ENCODE results near the gene FUS. TPM values are rescaled to one million over a fixed set of nuclear protein-coding genes. Genes with fewer than 3 reads are reported as not detected.

Gene FUS
- total RNA-seq, 5 donors from 2014 or later (not counting 1 experiment from before 2014, with no cell fraction given): 410 to 963 (median 434) TPM

DNA sequence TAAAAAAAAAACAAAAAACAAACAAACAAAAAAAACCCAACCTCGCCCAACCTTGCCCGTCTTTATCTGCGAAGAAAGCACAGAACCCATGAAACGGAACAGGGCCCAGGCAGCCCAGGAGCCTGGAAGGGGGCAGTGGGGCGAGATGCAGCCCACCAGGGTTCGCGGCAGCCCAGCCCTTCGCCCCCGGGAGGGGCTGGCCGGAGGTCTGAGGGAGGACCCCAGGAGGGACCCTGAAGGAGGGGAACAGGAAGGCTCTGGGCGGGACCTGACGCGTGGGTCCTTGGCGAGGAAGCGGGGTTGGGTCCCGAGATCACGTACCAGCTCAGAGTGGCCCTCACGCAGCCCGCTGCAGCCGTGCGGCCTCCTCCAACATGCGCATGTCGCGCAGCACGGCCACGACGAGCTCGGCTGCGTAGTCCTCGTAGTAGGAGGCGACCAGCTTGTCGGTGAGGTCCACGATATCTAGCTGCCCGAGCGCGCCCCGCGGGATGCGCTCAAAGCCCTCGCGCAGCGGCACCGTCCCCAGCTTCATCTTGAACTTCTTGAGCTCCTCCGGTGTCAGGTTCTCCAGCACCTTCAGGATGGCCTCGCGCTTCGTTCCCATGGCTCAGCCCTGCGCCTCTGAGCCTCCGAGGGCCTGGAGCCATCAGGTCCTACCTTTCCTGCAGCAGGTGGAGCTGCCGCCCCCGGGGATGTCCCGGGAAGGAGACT is 36.6 kb downstream of the FUS start, which contains the start of gene PYDC1:
Gene PYDC1, minus strand, starts transcription at position 714 of the 714 bp plus-strand sequence. Its CDS starts 107 bp downstream, at position 607.
- Mint-ChIP-seq H3K27me3 (peaks cover 36 to 61% of the 10 kb centered on the region in 2 donors), H3K36me3 (no peaks in the 10 kb centered on the region), H3K9me3 (no peaks in the 10 kb centered on the region), H3K27ac (no peak within 1 kb of the TSS), H3K4me3 (peak within 1 kb of the TSS; percentile 70 to 74 (median 70)), H3K4me1 (peaks cover 16 to 23% (median 17%) of the 10 kb centered on the region in 3 donors)
- ATAC-seq (replicated peaks in 1 of 4): peak; percentile 25 to 43 (median 35)
- Histone ChIP-seq H3K9me3 (no peaks in the 10 kb centered on the region), H3K4me1 (ENCODE audit: control insufficient read depth in 1 of 2, extremely low read depth in 1 of 2, insufficient read depth in 2 of 2, low read length in 2 of 2) (peaks cover 0 to 26% of the 10 kb centered on the region in 2 experiments), H3K27ac (ENCODE audit: low read length) (no peak within 1 kb of the TSS), H3K27me3 (replicated peaks in 1 of 2; ENCODE audit: control insufficient read depth in 2 of 2, extremely low read depth in 1 of 2, insufficient read depth in 2 of 2, low read length in 1 of 2) (peaks cover 0 to 72% of the 10 kb centered on the region in 2 experiments), H3K4me3 (ENCODE audit: control insufficient read depth in 1 of 2, extremely low read depth in 1 of 2, low read length in 1 of 2) (peak within 1 kb of the TSS; percentile 23 to 53), H3K36me3 (ENCODE audit: control insufficient read depth in 2 of 2, extremely low read depth in 1 of 2, insufficient read depth in 1 of 2, low read length in 1 of 2) (no peaks in the 10 kb centered on the region)
- POLR2A ChIA-PET: interaction anchor here in 1 of 2 donors (0.9 kb wide), 1 partner anchor 35 kb away, joined by 3 read pairs; no protein-coding TSS in a partner anchor
- CTCF ChIA-PET: interaction anchor here in 1 of 2 donors (1.0 to 1.1 kb wide), 2 partner anchors 8 to 16 kb away, joined by 3 read pairs; no protein-coding TSS in a partner anchor
- WGBS (ENCODE audit: insufficient coverage): 8% methylated on average over 51 of the region's 52 CpGs
- DNase-seq: peak in 1 of 35 experiments; percentile 11

DNA sequence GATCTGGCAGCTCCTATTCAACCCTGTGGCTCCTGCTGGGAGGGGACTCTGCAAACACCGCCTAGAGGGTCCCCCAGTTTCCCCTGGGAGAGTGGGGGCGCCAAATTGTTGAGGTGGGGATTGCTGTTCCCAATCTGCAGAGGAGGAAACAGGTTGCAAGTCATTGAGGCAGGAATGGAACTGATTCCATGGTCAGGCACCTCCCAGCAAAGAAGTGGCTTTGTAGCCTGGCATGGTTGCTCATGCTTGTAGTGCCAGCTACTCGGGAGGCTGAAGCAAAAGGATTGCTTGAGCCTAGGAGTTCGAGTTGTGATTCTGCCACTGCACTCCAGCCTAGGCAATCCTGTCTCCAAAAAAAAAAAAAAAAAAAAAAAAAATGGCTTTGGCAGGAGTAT is 37.2 kb downstream of the FUS start:
- H3K4me3 ChIP-seq (ENCODE audit: control insufficient read depth in 1 of 2, extremely low read depth in 1 of 2, low read length in 1 of 2): peak overlapping the region; percentile 23 to 39
- no peak overlapping the region for H3K27ac ChIP-seq (ENCODE audit: low read length)
- peak overlapping the region; percentile 65 to 74 (median 70) for H3K4me3 Mint-ChIP-seq
- H3K36me3 ChIP-seq (ENCODE audit: control insufficient read depth in 2 of 2, extremely low read depth in 1 of 2, insufficient read depth in 1 of 2, low read length in 1 of 2): no peaks in the 10 kb centered on the region
- POLR2A ChIA-PET: no interaction called here
- no peaks in the 10 kb centered on the region for H3K9me3 ChIP-seq
- H3K27me3 Mint-ChIP-seq: peaks cover 39 to 61% of the 10 kb centered on the region in 2 donors
- H3K4me1 ChIP-seq (ENCODE audit: control insufficient read depth in 1 of 2, extremely low read depth in 1 of 2, insufficient read depth in 2 of 2, low read length in 2 of 2): peaks cover 0 to 26% of the 10 kb centered on the region in 2 experiments
- H3K27me3 ChIP-seq (replicated peaks in 1 of 2; ENCODE audit: control insufficient read depth in 2 of 2, extremely low read depth in 1 of 2, insufficient read depth in 2 of 2, low read length in 1 of 2): peaks cover 0 to 75% of the 10 kb centered on the region in 2 experiments
- ATAC-seq (replicated peaks in 1 of 4) (no peak), DNase-seq (no peak)
- 41% methylated on average over 3 of the region's 4 CpGs for WGBS (ENCODE audit: insufficient coverage)
- no peak overlapping the region for H3K27ac Mint-ChIP-seq
- CTCF ChIA-PET: interaction anchor here (0.6 to 1.0 kb wide), 3 partner anchors 9 to 1212 kb away, joined by 3 to 6 read pairs (median 4); no protein-coding TSS in a partner anchor
- peaks cover 16 to 19% (median 17%) of the 10 kb centered on the region in 3 donors for H3K4me1 Mint-ChIP-seq
- H3K36me3 Mint-ChIP-seq: no peaks in the 10 kb centered on the region
- H3K9me3 Mint-ChIP-seq: no peaks in the 10 kb centered on the region

DNA sequence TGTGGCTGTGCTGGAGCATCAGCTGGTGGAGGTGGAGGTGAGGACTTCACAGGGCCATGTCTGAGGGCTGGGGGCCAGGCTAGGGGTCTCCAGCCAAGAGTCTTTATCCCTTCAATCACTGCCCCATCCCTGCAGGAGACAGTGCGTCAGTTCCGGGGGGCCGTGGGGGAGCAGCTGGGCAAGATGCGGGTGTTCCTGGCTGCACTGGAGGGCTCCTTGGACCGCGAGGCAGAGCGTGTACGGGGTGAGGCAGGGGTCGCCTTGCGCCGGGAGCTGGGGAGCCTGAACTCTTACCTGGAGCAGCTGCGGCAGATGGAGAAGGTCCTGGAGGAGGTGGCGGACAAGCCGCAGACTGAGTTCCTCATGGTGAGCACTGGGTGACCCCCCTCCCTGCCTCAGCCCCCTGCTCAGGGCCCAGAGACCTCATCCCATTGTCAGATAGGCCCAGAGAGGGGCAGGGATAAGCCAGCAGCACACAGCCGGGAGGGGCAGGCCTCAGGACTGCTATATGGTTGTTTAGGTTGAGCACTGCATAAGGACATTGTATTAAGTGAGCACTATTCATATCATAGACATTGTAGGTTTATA is 39.3 kb downstream of the FUS start:
- 89% methylated on average over 8 of the region's 15 CpGs for WGBS (ENCODE audit: insufficient coverage)
- POLR2A ChIA-PET: interaction anchor here in 1 of 2 donors (0.7 kb wide), 1 partner anchor 19 kb away, joined by 6 read pairs; no protein-coding TSS in a partner anchor
- H3K27me3 Mint-ChIP-seq: peaks cover 36 to 50% of the 10 kb centered on the region in 2 donors

DNA sequence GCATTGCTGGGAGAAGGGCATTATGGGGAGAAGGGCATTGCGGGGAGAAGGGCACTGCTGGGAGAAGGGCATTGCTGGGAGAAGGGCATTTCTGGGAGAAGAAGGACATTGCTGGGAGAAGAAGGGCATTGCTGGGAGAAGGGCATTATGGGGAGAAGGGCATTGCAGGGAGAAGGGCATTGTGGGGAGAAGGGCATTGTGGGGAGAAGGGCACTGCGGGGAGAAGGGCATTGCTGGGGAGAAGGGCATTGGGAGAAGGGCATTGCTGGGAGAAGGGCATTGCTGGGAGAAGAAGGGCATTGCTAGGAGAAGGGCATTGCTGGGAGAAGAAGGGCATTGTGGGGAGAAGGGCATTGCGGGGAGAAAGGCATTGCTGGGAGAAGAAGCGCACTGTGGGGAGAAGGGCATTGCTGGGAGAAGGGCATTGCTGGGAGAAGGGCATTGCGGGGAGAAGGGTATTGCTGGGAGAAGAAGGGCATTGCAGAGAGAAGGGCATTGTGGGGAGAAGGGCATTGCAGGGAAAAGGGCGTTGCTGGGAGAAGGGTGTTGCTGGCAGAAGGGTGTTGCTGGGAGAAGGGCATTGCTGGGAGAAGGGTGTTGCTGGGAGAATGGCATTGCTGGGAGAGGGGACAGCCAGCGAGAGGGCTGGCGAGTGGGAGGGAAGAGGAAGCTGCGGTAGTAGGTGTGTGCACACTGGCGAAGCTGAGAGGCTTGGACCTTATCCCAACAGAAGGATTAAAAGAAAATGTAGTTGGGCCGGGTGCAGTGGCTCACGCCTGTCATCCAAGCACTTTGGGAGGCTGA is 41.6 kb downstream of the FUS start:
- Histone ChIP-seq H3K36me3 (ENCODE audit: control insufficient read depth in 2 of 2, extremely low read depth in 1 of 2, insufficient read depth in 1 of 2, low read length in 1 of 2) (no peaks in the 10 kb centered on the region), H3K9me3 (no peaks in the 10 kb centered on the region), H3K27me3 (replicated peaks in 1 of 2; ENCODE audit: control insufficient read depth in 2 of 2, extremely low read depth in 1 of 2, insufficient read depth in 2 of 2, low read length in 1 of 2) (peaks cover 0 to 46% of the 10 kb centered on the region in 2 experiments), H3K27ac (ENCODE audit: low read length) (no peak overlapping the region), H3K4me3 (ENCODE audit: control insufficient read depth in 1 of 2, extremely low read depth in 1 of 2, low read length in 1 of 2) (no peak overlapping the region), H3K4me1 (ENCODE audit: control insufficient read depth in 1 of 2, extremely low read depth in 1 of 2, insufficient read depth in 2 of 2, low read length in 2 of 2) (peaks cover 0 to 8% of the 10 kb centered on the region in 2 experiments)
- CTCF ChIA-PET: no interaction called here
- Mint-ChIP-seq H3K27me3 (peaks cover 31 to 36% of the 10 kb centered on the region in 2 donors), H3K4me1 (peaks cover 5 to 6% (median 6%) of the 10 kb centered on the region in 3 donors), H3K36me3 (no peaks in the 10 kb centered on the region), H3K4me3 (no peak overlapping the region), H3K27ac (no peak overlapping the region), H3K9me3 (no peaks in the 10 kb centered on the region)
- POLR2A ChIA-PET: no interaction called here
- no peak for DNase-seq
- WGBS (ENCODE audit: insufficient coverage): 77% methylated on average over 12 of the region's 12 CpGs
- no peak for ATAC-seq (replicated peaks in 1 of 4)

More for the DNA sequence above, 39.3 kb downstream of the FUS start:
- H3K4me3 ChIP-seq (ENCODE audit: control insufficient read depth in 1 of 2, extremely low read depth in 1 of 2, low read length in 1 of 2): no peak overlapping the region
- H3K9me3 ChIP-seq: no peaks in the 10 kb centered on the region
- Mint-ChIP-seq H3K4me3 (no peak overlapping the region), H3K36me3 (no peaks in the 10 kb centered on the region), H3K27ac (peak overlapping the region in 1 of 2 donors; percentile 55), H3K9me3 (no peaks in the 10 kb centered on the region), H3K4me1 (peaks cover 16 to 19% (median 17%) of the 10 kb centered on the region in 3 donors)
- peaks cover 0 to 26% of the 10 kb centered on the region in 2 experiments for H3K4me1 ChIP-seq (ENCODE audit: control insufficient read depth in 1 of 2, extremely low read depth in 1 of 2, insufficient read depth in 2 of 2, low read length in 2 of 2)
- CTCF ChIA-PET: no interaction called here
- no peak overlapping the region for H3K27ac ChIP-seq (ENCODE audit: low read length)
- ATAC-seq (replicated peaks in 1 of 4): no peak
- no peak for DNase-seq
- no peaks in the 10 kb centered on the region for H3K36me3 ChIP-seq (ENCODE audit: control insufficient read depth in 2 of 2, extremely low read depth in 1 of 2, insufficient read depth in 1 of 2, low read length in 1 of 2)
- peaks cover 0 to 66% of the 10 kb centered on the region in 2 experiments for H3K27me3 ChIP-seq (replicated peaks in 1 of 2; ENCODE audit: control insufficient read depth in 2 of 2, extremely low read depth in 1 of 2, insufficient read depth in 2 of 2, low read length in 1 of 2)

DNA sequence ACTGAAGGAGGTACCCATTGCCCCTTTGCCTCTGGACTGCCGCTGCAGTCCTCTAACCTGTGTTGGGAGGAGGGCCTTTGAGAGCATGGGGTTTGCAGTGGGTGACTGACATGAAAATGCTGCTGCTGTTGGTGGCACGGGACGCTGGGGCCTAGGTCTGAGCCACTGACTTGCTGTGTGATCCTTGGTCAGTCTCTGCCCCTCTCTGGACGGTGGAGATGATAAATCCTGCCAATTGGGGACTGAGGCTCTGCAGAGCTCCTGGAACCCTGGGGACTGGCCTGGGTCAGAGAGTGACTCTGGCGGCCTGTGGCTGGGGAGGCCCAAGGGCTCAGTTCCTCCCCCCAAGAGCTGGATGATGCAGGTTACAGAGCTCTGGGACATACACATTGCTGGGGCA is 43.1 kb downstream of the FUS start:
- H3K27ac ChIP-seq (ENCODE audit: low read length): no peak overlapping the region
- no peaks in the 10 kb centered on the region for H3K36me3 Mint-ChIP-seq
- DNase-seq (no peak), ATAC-seq (replicated peaks in 1 of 4) (no peak)
- no peaks in the 10 kb centered on the region for H3K9me3 Mint-ChIP-seq
- no peak overlapping the region for H3K27ac Mint-ChIP-seq
- ChIA-PET CTCF (no interaction called here), POLR2A (interaction anchor here in 1 of 2 donors (0.6 kb wide), 1 partner anchor 48 kb away, joined by 6 read pairs; no protein-coding TSS in a partner anchor)
- H3K27me3 ChIP-seq (replicated peaks in 1 of 2; ENCODE audit: control insufficient read depth in 2 of 2, extremely low read depth in 1 of 2, insufficient read depth in 2 of 2, low read length in 1 of 2): peaks cover 0 to 31% of the 10 kb centered on the region in 2 experiments
- no peaks in the 10 kb centered on the region for H3K9me3 ChIP-seq
- no peak overlapping the region for H3K4me3 ChIP-seq (ENCODE audit: control insufficient read depth in 1 of 2, extremely low read depth in 1 of 2, low read length in 1 of 2)
- H3K27me3 Mint-ChIP-seq: peaks cover 22 to 23% of the 10 kb centered on the region in 2 donors
- H3K36me3 ChIP-seq (ENCODE audit: control insufficient read depth in 2 of 2, extremely low read depth in 1 of 2, insufficient read depth in 1 of 2, low read length in 1 of 2): no peaks in the 10 kb centered on the region
- no peak overlapping the region for H3K4me3 Mint-ChIP-seq
- no peaks in the 10 kb centered on the region for H3K4me1 Mint-ChIP-seq
- H3K4me1 ChIP-seq (ENCODE audit: control insufficient read depth in 1 of 2, extremely low read depth in 1 of 2, insufficient read depth in 2 of 2, low read length in 2 of 2): no peaks in the 10 kb centered on the region
- 95% methylated on average over 5 of the region's 5 CpGs for WGBS (ENCODE audit: insufficient coverage)
